ENCODE measurements around the gene PAGR1. TPM values are rescaled to one million over a fixed set of nuclear protein-coding genes. Genes with fewer than 3 reads are reported as not detected.

PAGR1 gene
- total and polyA plus RNA-seq, 2 of the 8 experiments (the other 6 are each of a cell fraction or from before 2014, with no cell fraction given): 35.4 to 56.4 TPM

GRCh38 chr16:29811896-29812665 is 3.9 kb upstream of the PAGR1 start, which contains the start of gene PRRT2:
Gene PRRT2, plus strand, starts transcription at chr16:29812193. Its CDS starts 862 bp downstream, at chr16:29813055.
- H3K27ac ChIP-seq (ENCODE audit: low read depth, low read length): peak within 1 kb of the TSS; percentile 64
- TF ChIP-seq HDAC2 (IDR thresholded peaks at IDR 0.05; ENCODE audit: borderline replicate concordance in 1 of 2, low read depth in 2 of 2, low read length in 2 of 2) (0 out of 4 replicates have a peak, but pooled peaks of 1 of the 2 experiments have one; percentile 19), TAF1 (IDR thresholded peaks at IDR 0.05; ENCODE audit: low read depth, low read length) (no peak), POLR2A (IDR thresholded peaks at IDR 0.05; ENCODE audit: control extremely low read depth in 1 of 2, low read depth in 2 of 2, low read length in 2 of 2) (no peak), CHD1 (IDR thresholded peaks at IDR 0.05; ENCODE audit: low read depth, low read length) (no peak), TEAD4 (IDR thresholded peaks at IDR 0.05; ENCODE audit: low read depth, low read length) (no peak), RNF2 (IDR thresholded peaks at IDR 0.05; ENCODE audit: borderline replicate concordance, low read depth, low read length, missing control alignments, poor library complexity, severe bottlenecking) (no peak), NANOG (IDR thresholded peaks at IDR 0.05; ENCODE audit: insufficient read depth, low read depth, low read length, poor library complexity, severe bottlenecking) (no peak), CREB1 (IDR thresholded peaks at IDR 0.05) (no peak), YY1 (IDR thresholded peaks at IDR 0.05; ENCODE audit: low read depth, low read length) (no peak), TBP (IDR thresholded peaks at IDR 0.05; ENCODE audit: low read depth, low read length) (no peak), ASH2L (IDR thresholded peaks at IDR 0.05; ENCODE audit: low read length) (peak; percentile 25), SRF (IDR thresholded peaks at IDR 0.05; ENCODE audit: low read depth, low read length) (no peak)

More at GRCh38 chr16:29811896-29812665, 3.9 kb upstream of the PAGR1 start, which contains the start of gene PRRT2:
- Histone ChIP-seq H3K9me3 (ENCODE audit: insufficient read depth in 2 of 2, low read depth in 1 of 2, low read length in 1 of 2) (no peaks in the 10 kb centered on the region), H4K8ac (ENCODE audit: extremely low read depth, insufficient read depth, low read length) (peak within 1 kb of the TSS; percentile 88), H3K79me1 (ENCODE audit: low read depth, low read length) (no peaks in the 10 kb centered on the region; the same call in 1 of the 2 replicates), H3K23me2 (ENCODE audit: low read depth, low read length) (peaks cover 39% of the 10 kb centered on the region), H2BK12ac (ENCODE audit: low read depth, low read length) (peak within 1 kb of the TSS; percentile 19; the same call in 1 of the 2 replicates), H3K36me3 (ENCODE audit: control insufficient read depth in 2 of 4, insufficient read depth in 4 of 4, low read length in 3 of 4) (peaks cover 6 to 25% (median 10%) of the 10 kb centered on the region in 4 experiments), H3K4me2 (ENCODE audit: insufficient read depth in 1 of 2, low read depth in 2 of 2, low read length in 2 of 2) (peak within 1 kb of the TSS; percentile 91 to 92), H3K79me2 (ENCODE audit: control insufficient read depth in 1 of 2, insufficient read depth in 2 of 2, low read length in 2 of 2) (peaks cover 7 to 34% of the 10 kb centered on the region in 2 experiments), H3K4me1 (replicated peaks in 1 of 4; ENCODE audit: control insufficient read depth in 3 of 4, insufficient read depth in 4 of 4, low read length in 3 of 4) (peaks cover 0 to 52% (median 42%) of the 10 kb centered on the region in 4 experiments; a peak in 6 of 7 replicates), H3K4ac (replicated peaks; ENCODE audit: insufficient read length, low read depth, low read length) (peak within 1 kb of the TSS; percentile 65), H4K20me1 (replicated peaks in 1 of 2; ENCODE audit: control insufficient read depth in 1 of 2, insufficient read depth in 2 of 2, low read length in 2 of 2) (peaks cover 15 to 21% of the 10 kb centered on the region in 2 experiments), H2BK120ac (replicated peaks; ENCODE audit: low read depth, low read length) (no peak within 1 kb of the TSS), H2AFZ (ENCODE audit: low read length) (no peak within 1 kb of the TSS), H4K5ac (ENCODE audit: insufficient read length, low read depth, low read length) (peak within 1 kb of the TSS; percentile 73), H2BK15ac (ENCODE audit: low read length) (peak within 1 kb of the TSS; percentile 61; the same call in 1 of the 2 replicates), H4K91ac (replicated peaks; ENCODE audit: insufficient read length, low read length) (peak within 1 kb of the TSS; percentile 90), H2BK20ac (ENCODE audit: low read length) (no peak within 1 kb of the TSS), H3K9ac (replicated peaks in 1 of 4; ENCODE audit: extremely low read depth in 1 of 4, low read depth in 3 of 4, low read length in 3 of 4) (peak within 1 kb of the TSS in 3 of 4 experiments; percentile 50 to 54 (median 51); a peak in 5 of 7 replicates), H3K18ac (ENCODE audit: extremely low read depth, low read length) (peak within 1 kb of the TSS; percentile 65), H3K14ac (ENCODE audit: insufficient read length) (no peak within 1 kb of the TSS), H3K4me3 (ENCODE audit: extremely low read depth in 1 of 4, insufficient read depth in 2 of 4, low read depth in 3 of 4, low read length in 4 of 4) (peak within 1 kb of the TSS; percentile 75 to 85 (median 82)), H2BK5ac (ENCODE audit: low read depth, low read length) (peak within 1 kb of the TSS; percentile 92; the same call in 1 of the 2 replicates), H3K27me3 (replicated peaks in 1 of 4; ENCODE audit: control insufficient read depth in 3 of 4, extremely low read depth in 1 of 4, insufficient read depth in 3 of 4, low read length in 3 of 4) (no peaks in the 10 kb centered on the region), H3K56ac (replicated peaks; ENCODE audit: insufficient read length, low read depth, low read length) (peak within 1 kb of the TSS; percentile 34), H3K23ac (ENCODE audit: insufficient read length) (no peak within 1 kb of the TSS), H2AK5ac (ENCODE audit: low read depth, low read length) (no peak within 1 kb of the TSS)
- 1% methylated on average over 34 of the region's 69 CpGs; no CpG with 5 or more reads in 1 of the 2 experiments for WGBS, 2 experiments (ENCODE audit: extremely low coverage in 1 of 2, insufficient coverage in 1 of 2, insufficient read length in 1 of 2, insufficient replicate concordance in 2 of 2, low coverage in 1 of 2, low lambda C conversion rate in 2 of 2, missing lambda C conversion rate in 1 of 2)
- ChIA-PET POLR2A (ENCODE audit: partially characterized antibody) (interaction anchor here (0.6 to 4.0 kb wide), 23 partner anchors 9 to 219 kb away, joined by 3 to 31 read pairs (median 4); partner anchors contain the start of genes ASPHD1, CDIPT, HIRIP3 and KIF22), CTCF (ENCODE audit: partially characterized antibody) (interaction anchor here (0.6 to 1.2 kb wide), 3 partner anchors 36 to 165 kb away, joined by 3 to 5 read pairs (median 4); no protein-coding TSS in a partner anchor)
- DNase-seq (ENCODE audit: low read depth in 1 of 2, low spot score in 2 of 2) (peak in 1 of 2 experiments; percentile 80), FAIRE-seq (no peak)
